ENCODE data around the gene PLK4.
"Not testable (repeated sequence)": the region's sequence is repeated elsewhere in the genome, so short reads cannot be mapped to it uniquely, and the experiment has no call there.

PLK4 gene

GRCh38 chr4:127880763-127881562, at the start of gene PLK4:
Gene PLK4 (plus strand): TSS chr4:127880893. CDS start chr4:127881135, 242 bp downstream.
- DNase-seq (ENCODE audit: low spot score) = peak; percentile 96

GRCh38 chr4:127832585-127832984, 48.1 kb upstream of the PLK4 start:
- no peak for DNase-seq (ENCODE audit: low spot score)

GRCh38 chr4:127843704-127844600, 36.7 kb upstream of the PLK4 start:
- DNase-seq (ENCODE audit: low spot score) = no peak

GRCh38 chr4:127844601-127845116, 36.0 kb upstream of the PLK4 start:
- no peak for DNase-seq (ENCODE audit: low spot score)

- no peak for DNase-seq (ENCODE audit: low spot score)
Measured at GRCh38 chr4:127846061-127846460, 34.6 kb upstream of the PLK4 start.

- DNase-seq (ENCODE audit: low spot score) = no peak
Measured at GRCh38 chr4:127846765-127847164, 33.9 kb upstream of the PLK4 start.

GRCh38 chr4:127849505-127850234, 31.0 kb upstream of the PLK4 start:
- no peak for DNase-seq (ENCODE audit: low spot score)

GRCh38 chr4:127852661-127853060, 28.0 kb upstream of the PLK4 start:
- no peak for DNase-seq (ENCODE audit: low spot score)

GRCh38 chr4:127856196-127856812, 24.4 kb upstream of the PLK4 start:
- no peak for DNase-seq (ENCODE audit: low spot score)

GRCh38 chr4:127856813-127857447, 23.8 kb upstream of the PLK4 start:
- no peak for DNase-seq (ENCODE audit: low spot score)

GRCh38 chr4:127857641-127858040, 23.1 kb upstream of the PLK4 start:
- DNase-seq (ENCODE audit: low spot score) = no peak

GRCh38 chr4:127868196-127868595, 12.5 kb upstream of the PLK4 start:
- DNase-seq (ENCODE audit: low spot score) = no peak

- DNase-seq (ENCODE audit: low spot score) = no peak
Measured at GRCh38 chr4:127870281-127870680, 10.4 kb upstream of the PLK4 start.

- no peak for DNase-seq (ENCODE audit: low spot score)
Measured at GRCh38 chr4:127870688-127871087, 10.0 kb upstream of the PLK4 start.

- no peak for DNase-seq (ENCODE audit: low spot score)
Measured at GRCh38 chr4:127875791-127876190, 4.9 kb upstream of the PLK4 start.

GRCh38 chr4:127881563-127881864, 821 bp downstream of the PLK4 start:
- no peak for DNase-seq (ENCODE audit: low spot score)

- DNase-seq (ENCODE audit: low spot score) = no peak
Measured at GRCh38 chr4:127888559-127888958, 7.9 kb downstream of the PLK4 start.

GRCh38 chr4:127889903-127890302, 9.2 kb downstream of the PLK4 start:
- no peak for DNase-seq (ENCODE audit: low spot score)

- DNase-seq (ENCODE audit: low spot score) = no peak
Measured at GRCh38 chr4:127896069-127896468, 15.4 kb downstream of the PLK4 start.

- DNase-seq (ENCODE audit: low spot score) = no peak
Measured at GRCh38 chr4:127896528-127896927, 15.8 kb downstream of the PLK4 start.

GRCh38 chr4:127899682-127900081, 19.0 kb downstream of the PLK4 start:
- not testable (repeated sequence) for DNase-seq (ENCODE audit: low spot score)
